IMR-90 (cell line): ENCODE results near the gene ACTA1. TPM values are rescaled to one million over a fixed set of nuclear protein-coding genes. Genes with fewer than 3 reads are reported as not detected.
"Not testable (repeated sequence)": the region's sequence is repeated elsewhere in the genome, so short reads cannot be mapped to it uniquely, and the experiment has no call there.

Source experiments
- ATAC-seq: fragments of 200-7000 bp; cut with Tn5 transposase; 2 replicates; pipeline ENCODE4 v1.9.1; 2020; ENCODE audit warnings: low read depth, mild to moderate bottlenecking, moderate library complexity
- BruUV-seq: library from RNA; stranded (reverse); fragments of 400-500 nt; replicated peaks from 2 replicates; lab custom pipeline; 2021; lab: Mats Ljungman, UMichigan
- CTCF ChIA-PET: fragments of 300-600 bp; formaldehyde crosslinking; extraction: SDS; loops from one replicate; lab custom pipeline; 2021; ENCODE audit warnings: antibody characterized with exemption; lab: Yijun Ruan, JAX
- POLR2A ChIA-PET: fragments of 300-600 bp; sonication (Branson Sonifier 250); formaldehyde crosslinking; loops from one replicate; lab custom pipeline; 2022; ENCODE audit warnings: antibody characterized with exemption; ENCODE audit not compliant: unreplicated experiment; lab: Charles Lee
- DNase-seq: peaks from one replicate; pipeline ENCODE4 v3.0.0; 2013
- H2AFZ ChIP-seq: replicated peaks from 2 replicates; pipeline ENCODE3; 2013; ENCODE audit warnings: low read length, mild to moderate bottlenecking; ENCODE audit not compliant: poor library complexity
- H2AK5ac ChIP-seq: 2 replicates; pipeline ENCODE4 v1.6.1; 2013; ENCODE audit warnings: low read depth, low read length, inconsistent platforms
- H2AK9ac ChIP-seq: replicated peaks from 2 replicates; pipeline ENCODE3; 2013; ENCODE audit warnings: mild to moderate bottlenecking, low read depth, low read length, moderate library complexity; ENCODE audit not compliant: poor library complexity
- H2BK120ac ChIP-seq: 2 replicates; pipeline ENCODE4 v1.6.1; 2013; ENCODE audit warnings: low read depth, low read length, inconsistent platforms
- H2BK15ac ChIP-seq: 3 replicates; pipeline ENCODE4 v1.6.1; 2013; ENCODE audit warnings: low read depth, low read length, inconsistent platforms
- H2BK20ac ChIP-seq: 2 replicates; pipeline ENCODE4 v1.6.1; 2013; ENCODE audit warnings: low read depth, mild to moderate bottlenecking, inconsistent platforms, low read length, moderate library complexity
- H2BK5ac ChIP-seq: 2 replicates; pipeline ENCODE4 v1.6.1; 2013; ENCODE audit warnings: mild to moderate bottlenecking, low read depth, low read length, inconsistent platforms; ENCODE audit not compliant: poor library complexity, severe bottlenecking
- H3K14ac ChIP-seq: replicated peaks from 2 replicates; pipeline ENCODE4 v1.6.1; 2013; ENCODE audit warnings: low read depth, low read length, inconsistent platforms
- H3K18ac ChIP-seq: 2 replicates; pipeline ENCODE4 v1.6.1; 2013; ENCODE audit warnings: low read depth, low read length, control low read depth
- H3K23ac ChIP-seq: 2 replicates; pipeline ENCODE4 v1.6.1; 2013; ENCODE audit warnings: low read depth, low read length, inconsistent platforms
- H3K27ac ChIP-seq: 2 replicates; pipeline ENCODE4 v1.5.1; 2013; ENCODE audit warnings: mild to moderate bottlenecking, control low read depth, low read length; ENCODE audit not compliant: insufficient read depth
- H3K27me3 ChIP-seq: 2 replicates; pipeline ENCODE4 v1.6.1; 2013; ENCODE audit warnings: low read length; ENCODE audit not compliant: control insufficient read depth, insufficient read depth
- H3K36me3 ChIP-seq: 2 replicates; pipeline ENCODE4 v1.6.1; 2013; ENCODE audit warnings: low read length, mixed read lengths; ENCODE audit not compliant: control insufficient read depth, insufficient read depth
- H3K4ac ChIP-seq: 2 replicates; pipeline ENCODE4 v1.6.1; 2013; ENCODE audit warnings: low read depth, low read length, inconsistent platforms
- H3K4me1 ChIP-seq: 2 replicates; pipeline ENCODE4 v1.6.1; 2013; ENCODE audit warnings: low read length, mixed read lengths; ENCODE audit not compliant: control insufficient read depth, insufficient read depth
- H3K4me2 ChIP-seq: 2 replicates; pipeline ENCODE4 v1.6.1; 2013; ENCODE audit warnings: low read depth, mild to moderate bottlenecking, control low read depth, low read length, moderate library complexity
- H3K4me3 ChIP-seq: 2 replicates; pipeline ENCODE4 v1.5.1; 2013; ENCODE audit warnings: low read depth, mild to moderate bottlenecking, control low read depth, low read length, moderate library complexity; ENCODE audit not compliant: insufficient read depth
- H3K56ac ChIP-seq: 2 replicates; pipeline ENCODE4 v1.6.1; 2013; ENCODE audit warnings: low read length, inconsistent platforms; ENCODE audit not compliant: insufficient read depth; ENCODE audit errors: extremely low read depth
- H3K79me1 ChIP-seq, 2 experiments: 2 replicates each; pipeline ENCODE4 v1.6.1; 2013; ENCODE audit warnings: low read length in 2 of 2, inconsistent platforms in 1 of 2, low read depth in 1 of 2
- H3K9ac ChIP-seq: 2 replicates; pipeline ENCODE4 v1.6.1; 2013; ENCODE audit warnings: low read depth, low read length, control low read depth
- H3K9me1 ChIP-seq: 2 replicates; pipeline ENCODE4 v1.6.1; 2013; ENCODE audit warnings: low read length, inconsistent platforms; ENCODE audit not compliant: insufficient read depth
- H3K9me3 ChIP-seq: 2 replicates; pipeline ENCODE4 v1.6.1; 2013; ENCODE audit warnings: low read length; ENCODE audit not compliant: control insufficient read depth, insufficient read depth
- H4K20me1 ChIP-seq: 2 replicates; pipeline ENCODE4 v1.6.1; 2013; ENCODE audit warnings: low read length, inconsistent platforms; ENCODE audit not compliant: insufficient read depth
- H4K5ac ChIP-seq: 2 replicates; pipeline ENCODE4 v1.6.1; 2013; ENCODE audit warnings: mild to moderate bottlenecking, low read depth, low read length, control low read depth
- H4K8ac ChIP-seq, 2 experiments: 2 replicates each; pipeline ENCODE4 v1.6.1; 2013; ENCODE audit warnings: low read depth in 2 of 2, low read length in 2 of 2, control low read depth in 1 of 2, inconsistent platforms in 1 of 2
- H4K91ac ChIP-seq: 2 replicates; pipeline ENCODE4 v1.6.1; 2013; ENCODE audit warnings: low read depth, low read length, inconsistent platforms; ENCODE audit not compliant: insufficient read depth
- POLR2A ChIP-seq: IDR thresholded peaks from 2 replicates; pipeline ENCODE4 v1.6.1; 2012; ENCODE audit warnings: mild to moderate bottlenecking, low read depth, low read length
- WGBS, 2 experiments: methylation state at CpG; one replicate each; pipeline versions ENCODE4 v1.1.5 to v1.1.7; 2013; ENCODE audit warnings: missing lambda C conversion rate in 2 of 2; ENCODE audit not compliant: insufficient read length in 1 of 2; ENCODE audit errors: extremely low coverage in 2 of 2; 5-methylcytosine and 5-hydroxymethylcytosine counted together
- dilution Hi-C: fragments of 300-500 bp; cut with HindIII; formaldehyde crosslinking; loops from one replicate; pipeline ENCODE4 v1.14.3; 2018; ENCODE audit warnings: low sequenced_read_pairs; ENCODE audit not compliant: unreplicated experiment
- in situ Hi-C: fragments of 300-500 bp; cut with MboI; formaldehyde crosslinking; loops from 3 replicates; pipeline ENCODE4 v1.14.3; 2019; ENCODE audit warnings: low sequenced_read_pairs, inconsistent platforms, mixed read lengths
- intact Hi-C: fragments of 100-400 bp; cut with micrococcal nuclease; formaldehyde crosslinking; loops from 2 replicates; pipeline ENCODE4 v1.10.0; 2022
- polyA plus RNA-seq, 3 experiments: library from polyadenylated mRNA; depleted of rRNA; stranded (reverse); fragments of >200 nt; gene quantifications; 2 replicates each; pipeline ENCODE4 v1.2.3, GENCODE V29; 2012; ENCODE audit warnings: low replicate concordance in 1 of 3
- total RNA-seq: library from RNA; depleted of rRNA; stranded (reverse); fragments of >200 nt; gene quantifications from 2 replicates; pipeline ENCODE4 v1.2.3, GENCODE V29; 2012

Gene ACTA1
- total and polyA plus RNA-seq, 2 of the 4 experiments (the other 2 are of a cell fraction), result not detected

DNA sequence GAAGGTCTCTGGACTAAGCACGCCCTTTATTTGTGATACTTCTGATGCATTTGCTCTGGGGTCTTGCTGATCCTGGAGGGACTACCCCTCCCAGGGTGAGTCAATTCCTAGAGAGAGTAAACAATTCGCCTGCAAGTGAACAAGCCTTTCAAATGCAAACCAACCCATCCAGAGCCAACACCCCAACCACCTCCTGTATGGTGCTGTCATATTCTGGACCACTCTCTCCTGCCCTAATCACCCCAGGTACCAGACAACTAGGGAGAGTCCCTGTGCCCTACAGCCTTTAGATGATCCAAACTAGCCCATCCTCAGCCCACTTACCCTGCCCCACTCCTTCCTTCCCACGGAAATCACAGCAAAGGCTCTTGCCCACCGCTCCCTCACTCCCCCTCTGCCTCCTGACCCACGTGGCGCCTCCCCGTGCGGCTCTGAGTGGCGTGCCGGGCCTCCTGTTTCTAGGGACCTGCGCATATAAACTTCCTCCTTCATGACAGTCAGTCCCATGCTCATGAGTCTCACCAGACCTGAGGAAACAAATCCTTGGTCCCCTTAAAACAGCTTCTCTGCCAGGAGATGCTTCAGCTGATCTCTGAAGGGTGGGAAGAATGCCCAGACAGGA lies 37.2 kb downstream of the ACTA1 start:
- H3K23ac ChIP-seq, result no peak overlapping the region
- H2BK120ac ChIP-seq, result no peak overlapping the region
- no peak overlapping the region for H2BK15ac ChIP-seq
- 42% methylated on average over 8 of the region's 11 CpGs; no CpG with 5 or more reads in 1 of the 2 experiments for WGBS, 2 experiments
- no peak overlapping the region for H3K27ac ChIP-seq
- no peak overlapping the region for H3K4ac ChIP-seq
- no peak overlapping the region for H2AK9ac ChIP-seq
- no peak overlapping the region for H2BK20ac ChIP-seq
- TF ChIP-seq POLR2A, result no peak
- H3K4me1 ChIP-seq, result no peaks in the 10 kb centered on the region
- peaks cover 24% of the 10 kb centered on the region for H3K27me3 ChIP-seq
- DNase-seq (no peak), ATAC-seq (no peak)
- no peak overlapping the region for H3K9ac ChIP-seq
- no peak overlapping the region for H4K8ac ChIP-seq
- in situ Hi-C loops, result no loop called here
- H2BK5ac ChIP-seq, result no peak overlapping the region
- no peaks in the 10 kb centered on the region for H3K9me3 ChIP-seq
- dilution Hi-C loops, result no loop called here
- no peak overlapping the region for H2AFZ ChIP-seq
- H4K91ac ChIP-seq, result no peak overlapping the region
- ChIA-PET POLR2A (no interaction called here), CTCF (no interaction called here)
- no peak overlapping the region for H3K4me2 ChIP-seq
- H3K56ac ChIP-seq, result no peak overlapping the region
- BruUV-seq, result no TSS peak
- no peak overlapping the region for H2AK5ac ChIP-seq
- H4K20me1 ChIP-seq, result no peaks in the 10 kb centered on the region
- no peak overlapping the region for H3K14ac ChIP-seq
- intact Hi-C loops, result no loop called here
- H3K79me1 ChIP-seq, result no peaks in the 10 kb centered on the region
- H3K9me1 ChIP-seq, result no peaks in the 10 kb centered on the region
- no peak overlapping the region for H4K5ac ChIP-seq
- H3K18ac ChIP-seq, result no peak overlapping the region
- no peak overlapping the region for H3K4me3 ChIP-seq
- H3K36me3 ChIP-seq, result no peaks in the 10 kb centered on the region

DNA sequence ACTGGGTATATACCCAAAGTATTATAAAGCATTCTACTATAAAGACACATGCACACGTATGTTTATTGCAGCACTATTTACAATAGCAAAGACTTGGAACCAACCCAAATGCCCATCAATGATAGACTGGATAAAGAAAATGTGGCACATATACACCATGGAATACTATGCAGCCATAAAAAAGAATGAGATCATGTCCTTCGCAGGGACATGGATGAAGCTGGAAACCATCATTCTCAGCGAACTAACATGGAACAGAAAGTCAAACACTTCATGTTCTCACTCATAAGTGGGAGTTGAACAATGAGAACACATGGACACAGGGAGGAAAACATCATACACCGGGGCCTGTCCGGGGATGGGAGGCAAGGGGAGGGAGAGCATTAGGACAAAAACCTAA lies 39.4 kb downstream of the ACTA1 start:
- H4K20me1 ChIP-seq, H4K5ac ChIP-seq, H3K9me3 ChIP-seq, H3K79me1 ChIP-seq, DNase-seq, H2AFZ ChIP-seq, H2BK15ac ChIP-seq, H3K4ac ChIP-seq, H3K56ac ChIP-seq, BruUV-seq, H2BK5ac ChIP-seq, H3K9ac ChIP-seq, H3K23ac ChIP-seq, H2BK20ac ChIP-seq, H4K8ac ChIP-seq, H3K4me2 ChIP-seq, H3K18ac ChIP-seq, ATAC-seq, H3K14ac ChIP-seq, H3K4me1 ChIP-seq, H2BK120ac ChIP-seq, intact Hi-C loops, H4K91ac ChIP-seq, H2AK9ac ChIP-seq, H3K36me3 ChIP-seq, dilution Hi-C loops, H3K4me3 ChIP-seq, in situ Hi-C loops, H3K27ac ChIP-seq, H2AK5ac ChIP-seq, CTCF ChIA-PET, POLR2A ChIA-PET, H3K9me1 ChIP-seq: not testable (repeated sequence)
- peaks cover 15% of the 10 kb centered on the region for H3K27me3 ChIP-seq
- no CpG with 5 or more reads among the region's 5 CpGs for WGBS, 2 experiments
